ENCODE data around the gene SEC24D.

SEC24D gene

DNA sequence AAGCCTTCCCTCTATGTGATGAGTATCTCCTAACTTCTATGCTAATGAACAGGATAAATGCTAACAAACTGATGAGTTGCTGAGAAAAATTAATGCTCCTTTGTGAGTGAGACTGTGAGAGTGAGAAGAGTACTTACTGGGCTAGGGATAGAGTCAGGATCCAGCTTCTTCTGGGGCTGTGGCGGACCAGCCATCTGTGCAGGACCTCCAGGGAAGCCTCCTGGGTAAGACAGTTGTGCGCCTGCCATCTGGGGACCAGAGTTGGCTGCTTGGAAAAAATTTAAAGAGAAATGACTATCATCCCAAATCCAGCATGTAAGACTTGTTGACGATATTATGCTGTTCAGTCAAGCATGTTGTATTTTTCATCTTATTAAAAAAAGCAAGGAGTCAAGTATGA is 21.0 kb downstream of the SEC24D start (continued):
- TF ChIP-seq, protein P1, sequence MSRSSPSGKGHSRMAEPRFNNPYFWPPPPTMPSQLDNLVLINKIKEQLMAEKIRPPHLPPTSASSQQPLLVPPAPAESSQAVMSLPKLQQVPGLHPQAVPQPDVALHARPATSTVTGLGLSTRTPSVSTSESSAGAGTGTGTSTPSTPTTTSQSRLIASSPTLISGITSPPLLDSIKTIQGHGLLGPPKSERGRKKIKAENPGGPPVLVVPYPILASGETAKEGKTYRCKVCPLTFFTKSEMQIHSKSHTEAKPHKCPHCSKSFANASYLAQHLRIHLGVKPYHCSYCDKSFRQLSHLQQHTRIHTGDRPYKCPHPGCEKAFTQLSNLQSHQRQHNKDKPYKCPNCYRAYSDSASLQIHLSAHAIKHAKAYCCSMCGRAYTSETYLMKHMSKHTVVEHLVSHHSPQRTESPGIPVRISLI (tag by site-specific recombination; IDR thresholded peaks at IDR 0.05): no peak
- no peak for TF ChIP-seq OSR2 (tag by site-specific recombination; IDR thresholded peaks at IDR 0.05)
- TF ChIP-seq, protein P2, sequence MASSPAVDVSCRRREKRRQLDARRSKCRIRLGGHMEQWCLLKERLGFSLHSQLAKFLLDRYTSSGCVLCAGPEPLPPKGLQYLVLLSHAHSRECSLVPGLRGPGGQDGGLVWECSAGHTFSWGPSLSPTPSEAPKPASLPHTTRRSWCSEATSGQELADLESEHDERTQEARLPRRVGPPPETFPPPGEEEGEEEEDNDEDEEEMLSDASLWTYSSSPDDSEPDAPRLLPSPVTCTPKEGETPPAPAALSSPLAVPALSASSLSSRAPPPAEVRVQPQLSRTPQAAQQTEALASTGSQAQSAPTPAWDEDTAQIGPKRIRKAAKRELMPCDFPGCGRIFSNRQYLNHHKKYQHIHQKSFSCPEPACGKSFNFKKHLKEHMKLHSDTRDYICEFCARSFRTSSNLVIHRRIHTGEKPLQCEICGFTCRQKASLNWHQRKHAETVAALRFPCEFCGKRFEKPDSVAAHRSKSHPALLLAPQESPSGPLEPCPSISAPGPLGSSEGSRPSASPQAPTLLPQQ (tag by site-specific recombination; IDR thresholded peaks at IDR 0.05): no peak

GRCh38 chr4:118814058-118814457 is 21.9 kb downstream of the SEC24D start:
- Histone ChIP-seq H3K9me3 (ENCODE audit: control insufficient read depth, insufficient read depth, low read depth, low read length) (no peaks in the 10 kb centered on the region), H3K36me3 (ENCODE audit: control insufficient read depth in 2 of 2, insufficient read depth in 1 of 2, low read length in 2 of 2) (peaks cover 3 to 60% of the 10 kb centered on the region in 2 experiments), H3K4me1 (ENCODE audit: control insufficient read depth, insufficient read depth, low read length) (no peaks in the 10 kb centered on the region), H3K27ac (ENCODE audit: extremely low read depth, low read depth, low read length) (no peak overlapping the region), H3K4me3 (ENCODE audit: low read depth, low read length) (no peak overlapping the region)
- POLR2A ChIA-PET: no interaction called here
- TF ChIP-seq TRIM28 (IDR thresholded peaks at IDR 0.05; ENCODE audit: borderline replicate concordance, low read length) (no peak), ZNF19 (tag by site-specific recombination; IDR thresholded peaks at IDR 0.05; ENCODE audit: low read depth) (no peak)
- CTCF ChIA-PET: no interaction called here

- TF ChIP-seq ZNF311 (tag by site-specific recombination; IDR thresholded peaks at IDR 0.05; ENCODE audit: borderline replicate concordance): no peak
- Histone ChIP-seq H3K4me1 (ENCODE audit: control insufficient read depth, insufficient read depth, low read length) (no peaks in the 10 kb centered on the region), H3K9me3 (ENCODE audit: control insufficient read depth, insufficient read depth, low read depth, low read length) (no peaks in the 10 kb centered on the region), H3K4me3 (ENCODE audit: low read depth, low read length) (no peak overlapping the region), H3K36me3 (ENCODE audit: control insufficient read depth in 2 of 2, insufficient read depth in 1 of 2, low read length in 2 of 2) (peaks cover 3 to 62% of the 10 kb centered on the region in 2 experiments), H3K27ac (ENCODE audit: extremely low read depth, low read depth, low read length) (no peak overlapping the region)
- POLR2A ChIA-PET: no interaction called here
- CTCF ChIA-PET: no interaction called here
Observed at GRCh38 chr4:118813561-118813960, 22.4 kb downstream of the SEC24D start.

DNA sequence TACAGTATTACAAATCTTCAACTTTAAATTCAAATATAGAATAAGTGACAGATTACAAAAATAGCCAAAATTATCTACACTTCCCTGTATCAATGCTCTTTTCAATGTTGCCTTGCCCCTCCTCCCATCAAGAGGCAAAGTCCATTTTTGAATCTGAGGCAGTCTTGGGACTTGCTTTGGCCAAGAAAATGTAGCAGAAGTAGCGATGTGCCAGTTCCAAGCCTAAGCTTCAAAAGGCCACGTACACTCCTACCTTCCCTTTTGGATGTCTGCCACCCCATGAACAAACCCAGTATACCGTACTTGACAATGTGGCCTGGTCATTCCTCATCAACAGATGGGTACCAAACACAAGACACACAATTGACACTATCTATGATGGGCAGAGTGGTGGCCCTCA is 24.1 kb downstream of the SEC24D start:
- Histone ChIP-seq H3K36me3 (ENCODE audit: control insufficient read depth in 2 of 2, insufficient read depth in 1 of 2, low read length in 2 of 2) (peaks cover 3 to 71% of the 10 kb centered on the region in 2 experiments), H3K9me3 (ENCODE audit: control insufficient read depth, insufficient read depth, low read depth, low read length) (no peaks in the 10 kb centered on the region), H3K4me1 (ENCODE audit: control insufficient read depth, insufficient read depth, low read length) (no peaks in the 10 kb centered on the region), H3K27ac (ENCODE audit: extremely low read depth, low read depth, low read length) (no peak overlapping the region), H3K4me3 (ENCODE audit: low read depth, low read length) (no peak overlapping the region)
- POLR2A ChIA-PET: no interaction called here
- TF ChIP-seq TCF7L2 (IDR thresholded peaks at IDR 0.05; ENCODE audit: borderline replicate concordance, low read depth, low read length): no peak
- no peak for TF ChIP-seq OVOL3 (tag by site-specific recombination; IDR thresholded peaks at IDR 0.05)
- no peak for TF ChIP-seq ATF2 (tag by site-specific recombination; IDR thresholded peaks at IDR 0.05; ENCODE audit: low read depth)
- TF ChIP-seq ZNF24 (tag by site-specific recombination; IDR thresholded peaks at IDR 0.05): no peak
- no peak for TF ChIP-seq ZNF837 (tag by site-specific recombination; IDR thresholded peaks at IDR 0.05)
- no peak for TF ChIP-seq ZNF404 (tag by site-specific recombination; IDR thresholded peaks at IDR 0.05)
- TF ChIP-seq HOXD13 (CRISPR knock-in tag; IDR thresholded peaks at IDR 0.05; ENCODE audit: borderline replicate concordance): no peak
- no peak for TF ChIP-seq ZNF274 (IDR thresholded peaks at IDR 0.05; ENCODE audit: low read length)
- TF ChIP-seq ZNF274 (tag by site-specific recombination; IDR thresholded peaks at IDR 0.05; ENCODE audit: borderline replicate concordance): no peak
- no peak for TF ChIP-seq ZNF433 (tag by site-specific recombination; IDR thresholded peaks at IDR 0.05; ENCODE audit: low read depth)
- TF ChIP-seq ZNF624 (tag by site-specific recombination; IDR thresholded peaks at IDR 0.05): no peak
- no peak for TF ChIP-seq SP2 (tag by site-specific recombination; IDR thresholded peaks at IDR 0.05)
- no peak for TF ChIP-seq ZNF658 (tag by site-specific recombination; IDR thresholded peaks at IDR 0.05)
- TF ChIP-seq ZNF629 (tag by site-specific recombination; IDR thresholded peaks at IDR 0.05): no peak
- no peak for TF ChIP-seq ZBTB10 (tag by site-specific recombination; IDR thresholded peaks at IDR 0.05)
- CTCF ChIA-PET: no interaction called here

Data from HEK293 (cell line).